Naive thymus-derived CD8-positive, alpha-beta T cell (primary cell): ENCODE data around the gene DCTN1. TPM values are rescaled to one million over a fixed set of nuclear protein-coding genes. Genes with fewer than 3 reads are reported as not detected.

Source experiments
- ATAC-seq, 2 donors: fragments of 150-1000 bp; cut with Tn5 transposase in 1 of 2; sonication (Bioruptor Pico), chemical (Tn5 transposase) in 1 of 2; 1 replicate in 1 of 2; 2 replicates in 1 of 2; pipeline ENCODE4 v1.10.0; 2021; ENCODE audit warnings: mild to moderate bottlenecking in 2 of 2, moderate library complexity in 2 of 2
- POLR2A ChIA-PET: fragments of 350-600 bp; sonication (Branson Sonifier 250); formaldehyde crosslinking; loops from one replicate; lab custom pipeline; 2021; ENCODE audit warnings: antibody characterized with exemption; lab: Charles Lee
- DNase-seq, 10 donors: peaks; one replicate each; pipeline versions ENCODE4 v3.0.0 to v3.0.0-alpha.2; 2020 to 2022
- H3K27ac Mint-ChIP-seq, 10 donors: one replicate each; pipeline ENCODE4 v1.8.0; 2020 to 2022; ENCODE audit warnings: mild to moderate bottlenecking in 10 of 10, mixed read lengths in 10 of 10, moderate library complexity in 4 of 10, inconsistent platforms in 1 of 10
- H3K27me3 Mint-ChIP-seq, 5 donors: one replicate each; pipeline ENCODE4 v1.8.0; 2021 to 2022; ENCODE audit warnings: mixed read lengths in 5 of 5
- H3K36me3 Mint-ChIP-seq, 3 donors: one replicate each; pipeline ENCODE4 v1.8.0; 2020 to 2022; ENCODE audit warnings: mixed read lengths in 3 of 3, mild to moderate bottlenecking in 2 of 3, inconsistent platforms in 1 of 3
- H3K4me1 Mint-ChIP-seq, 4 donors: one replicate each; pipeline ENCODE4 v1.8.0; 2021 to 2022; ENCODE audit warnings: mixed read lengths in 4 of 4
- H3K4me3 Mint-ChIP-seq, 10 donors: one replicate each; pipeline ENCODE4 v1.8.0; 2020 to 2022; ENCODE audit warnings: mild to moderate bottlenecking in 10 of 10, mixed read lengths in 10 of 10, moderate library complexity in 6 of 10, inconsistent platforms in 1 of 10
- H3K9me3 Mint-ChIP-seq, 9 donors: one replicate each; pipeline ENCODE4 v1.8.0; 2020 to 2022; ENCODE audit warnings: mixed read lengths in 9 of 9, mild to moderate bottlenecking in 3 of 9, inconsistent platforms in 1 of 9, moderate library complexity in 1 of 9
- polyA plus RNA-seq, 3 donors: library from polyadenylated mRNA; unstranded; fragments of 300-500 nt; fragmentation: Illumina TruSeq; gene quantifications; one replicate each; pipeline ENCODE4 v1.2.3, GENCODE V29; 2021
- total RNA-seq, 8 experiments: library from RNA in 2 of 8; stranded (reverse) in 2 of 8; gene quantifications; one replicate each; pipeline ENCODE4 v1.2.3 and lab custom pipeline; 2021 to 2026

The DCTN1 gene
- total and polyA plus RNA-seq, 5 experiments from 2014 or later: 55.0 to 108 (median 80.1) TPM

- Mint-ChIP-seq H3K9me3 (no peaks in the 10 kb centered on the region), H3K4me1 (peaks cover 0 to 3% (median 1%) of the 10 kb centered on the region in 4 donors), H3K27ac (no peak overlapping the region), H3K27me3 (peaks cover 0 to 10% (median 6%) of the 10 kb centered on the region in 5 donors), H3K4me3 (no peak overlapping the region), H3K36me3 (no peaks in the 10 kb centered on the region)
- ATAC-seq: no peak
- no peak for DNase-seq
- POLR2A ChIA-PET: interaction anchor here (0.7 kb wide), 1 partner anchor 10 kb away, joined by 3 read pairs; no protein-coding TSS in a partner anchor
Observed at GRCh38 chr2:74407682-74408081, 27.6 kb upstream of the DCTN1 start.

- Mint-ChIP-seq H3K36me3 (no peaks in the 10 kb centered on the region), H3K4me3 (no peak overlapping the region), H3K27ac (no peak overlapping the region), H3K9me3 (no peaks in the 10 kb centered on the region), H3K27me3 (peaks cover 0 to 10% (median 6%) of the 10 kb centered on the region in 5 donors), H3K4me1 (no peaks in the 10 kb centered on the region)
- POLR2A ChIA-PET: no interaction called here
- peak in 1 of 2 donors; percentile 35 for ATAC-seq
- no peak for DNase-seq
Observed at GRCh38 chr2:74406035-74406434, 25.9 kb upstream of the DCTN1 start.

GRCh38 chr2:74401891-74402290 lies 21.8 kb upstream of the DCTN1 start:
- ATAC-seq (no peak), DNase-seq (no peak)
- no peaks in the 10 kb centered on the region for H3K36me3 Mint-ChIP-seq
- H3K27ac Mint-ChIP-seq: no peak overlapping the region
- H3K4me1 Mint-ChIP-seq: peaks cover 0 to 7% (median 2%) of the 10 kb centered on the region in 4 donors
- no peak overlapping the region for H3K4me3 Mint-ChIP-seq
- H3K9me3 Mint-ChIP-seq: no peaks in the 10 kb centered on the region
- H3K27me3 Mint-ChIP-seq: peaks cover 0 to 3% (median 0%) of the 10 kb centered on the region in 5 donors
- POLR2A ChIA-PET: no interaction called here

GRCh38 chr2:74399785-74400184 lies 19.7 kb upstream of the DCTN1 start:
- Mint-ChIP-seq H3K36me3 (no peaks in the 10 kb centered on the region), H3K4me3 (no peak overlapping the region), H3K4me1 (peaks cover 0 to 7% (median 2%) of the 10 kb centered on the region in 4 donors), H3K27ac (peak overlapping the region in 2 of 10 donors; percentile 2 to 11), H3K9me3 (no peaks in the 10 kb centered on the region), H3K27me3 (peaks cover 0 to 3% (median 0%) of the 10 kb centered on the region in 5 donors)
- ATAC-seq: peak; percentile 74 to 75
- DNase-seq: peak in 3 of 10 donors; percentile 40 to 45 (median 42)
- POLR2A ChIA-PET: interaction anchor here (0.6 kb wide), 1 partner anchor 18 kb away, joined by 11 read pairs; no protein-coding TSS in a partner anchor

GRCh38 chr2:74396149-74396548 lies 16.0 kb upstream of the DCTN1 start:
- H3K36me3 Mint-ChIP-seq: no peaks in the 10 kb centered on the region
- no peaks in the 10 kb centered on the region for H3K9me3 Mint-ChIP-seq
- no peak for DNase-seq
- no peak overlapping the region for H3K4me3 Mint-ChIP-seq
- H3K27me3 Mint-ChIP-seq: peaks cover 0 to 8% (median 1%) of the 10 kb centered on the region in 5 donors
- peaks cover 2 to 11% (median 7%) of the 10 kb centered on the region in 4 donors for H3K4me1 Mint-ChIP-seq
- POLR2A ChIA-PET: no interaction called here
- H3K27ac Mint-ChIP-seq: no peak overlapping the region
- no peak for ATAC-seq

DNA sequence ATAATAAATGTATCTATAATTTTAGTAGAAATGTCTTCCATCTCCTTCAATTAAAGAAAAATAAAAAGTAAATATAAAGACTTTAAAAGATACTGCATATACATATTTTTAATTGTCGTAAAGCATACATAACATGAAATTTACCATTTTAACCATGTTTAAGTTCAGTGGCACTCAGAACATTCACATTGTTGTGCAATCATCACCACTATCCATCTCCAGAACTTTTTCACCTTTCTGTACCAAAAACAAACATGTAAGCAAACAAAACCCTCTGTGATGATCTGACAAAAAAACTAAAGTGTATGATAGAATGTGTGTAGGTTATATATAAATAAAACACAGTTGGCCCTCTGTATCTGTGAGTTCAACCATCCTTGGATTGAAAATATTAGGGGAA lies 13.4 kb upstream of the DCTN1 start:
- DNase-seq (no peak), ATAC-seq (no peak)
- H3K27ac Mint-ChIP-seq: no peak overlapping the region
- H3K27me3 Mint-ChIP-seq: peaks cover 0 to 5% (median 1%) of the 10 kb centered on the region in 5 donors
- H3K4me3 Mint-ChIP-seq: no peak overlapping the region
- peaks cover 4 to 9% (median 5%) of the 10 kb centered on the region in 4 donors for H3K4me1 Mint-ChIP-seq
- POLR2A ChIA-PET: no interaction called here
- H3K9me3 Mint-ChIP-seq: no peaks in the 10 kb centered on the region
- no peaks in the 10 kb centered on the region for H3K36me3 Mint-ChIP-seq

GRCh38 chr2:74392449-74392743 lies 12.3 kb upstream of the DCTN1 start:
- H3K4me1 Mint-ChIP-seq: peaks cover 4 to 9% (median 5%) of the 10 kb centered on the region in 4 donors
- ATAC-seq (no peak), DNase-seq (no peak)
- H3K36me3 Mint-ChIP-seq: no peaks in the 10 kb centered on the region
- POLR2A ChIA-PET: interaction anchor here (0.6 to 3.8 kb wide), 9 partner anchors 9 to 214 kb away, joined by 3 to 20 read pairs (median 6); partner anchors contain the start of genes C2orf81, INO80B, MOB1A and MTHFD2
- H3K9me3 Mint-ChIP-seq: no peaks in the 10 kb centered on the region
- peaks cover 0 to 5% (median 1%) of the 10 kb centered on the region in 5 donors for H3K27me3 Mint-ChIP-seq
- H3K27ac Mint-ChIP-seq: peak overlapping the region in 8 of 10 donors; percentile 99 to 100 (median 100)
- H3K4me3 Mint-ChIP-seq: peak overlapping the region in 2 of 10 donors; percentile 99

GRCh38 chr2:74391580-74392448 lies 11.7 kb upstream of the DCTN1 start:
- H3K4me1 Mint-ChIP-seq: peaks cover 4 to 9% (median 5%) of the 10 kb centered on the region in 4 donors
- H3K4me3 Mint-ChIP-seq: peak overlapping the region in 3 of 10 donors; percentile 94 to 99 (median 99)
- peaks cover 0 to 5% (median 1%) of the 10 kb centered on the region in 5 donors for H3K27me3 Mint-ChIP-seq
- ATAC-seq: peak; percentile 85 to 92
- H3K27ac Mint-ChIP-seq: peak overlapping the region in 9 of 10 donors; percentile 99 to 100 (median 100)
- no peaks in the 10 kb centered on the region for H3K9me3 Mint-ChIP-seq
- POLR2A ChIA-PET: interaction anchor here (0.6 to 3.8 kb wide), 13 partner anchors 9 to 271 kb away, joined by 3 to 20 read pairs (median 4); partner anchors contain the start of genes BOLA3, C2orf81, INO80B and MOB1A
- no peaks in the 10 kb centered on the region for H3K36me3 Mint-ChIP-seq
- peak; percentile 86 to 99 (median 96) for DNase-seq

GRCh38 chr2:74391209-74391579 lies 11.1 kb upstream of the DCTN1 start:
- H3K4me1 Mint-ChIP-seq: peaks cover 4 to 9% (median 5%) of the 10 kb centered on the region in 4 donors
- H3K27me3 Mint-ChIP-seq: peaks cover 0 to 5% (median 1%) of the 10 kb centered on the region in 5 donors

GRCh38 chr2:74390606-74391005 lies 10.5 kb upstream of the DCTN1 start:
- Mint-ChIP-seq H3K27ac (peak overlapping the region in 4 of 10 donors; percentile 22 to 92 (median 30)), H3K9me3 (no peaks in the 10 kb centered on the region), H3K4me1 (peaks cover 4 to 9% (median 5%) of the 10 kb centered on the region in 4 donors), H3K36me3 (no peaks in the 10 kb centered on the region), H3K4me3 (peak overlapping the region in 3 of 10 donors; percentile 78 to 99 (median 94)), H3K27me3 (peaks cover 0 to 5% (median 1%) of the 10 kb centered on the region in 5 donors)
- no peak for ATAC-seq
- POLR2A ChIA-PET: interaction anchor here (0.6 to 3.8 kb wide), 10 partner anchors 9 to 243 kb away, joined by 3 to 20 read pairs (median 4); partner anchors contain the start of genes BOLA3, C2orf81, MOB1A and MRPL53
- DNase-seq: no peak

More at GRCh38 chr2:74391209-74391579, 11.1 kb upstream of the DCTN1 start:
- ATAC-seq (peak in 1 of 2 donors; percentile 50), DNase-seq (no peak)
- H3K27ac Mint-ChIP-seq: peak overlapping the region in 9 of 10 donors; percentile 92 to 100 (median 100)
- H3K9me3 Mint-ChIP-seq: no peaks in the 10 kb centered on the region
- H3K36me3 Mint-ChIP-seq: no peaks in the 10 kb centered on the region
- POLR2A ChIA-PET: interaction anchor here (0.6 to 3.8 kb wide), 13 partner anchors 9 to 271 kb away, joined by 3 to 20 read pairs (median 4); partner anchors contain the start of genes BOLA3, C2orf81, INO80B and MOB1A
- peak overlapping the region in 3 of 10 donors; percentile 94 to 99 (median 99) for H3K4me3 Mint-ChIP-seq

DNA sequence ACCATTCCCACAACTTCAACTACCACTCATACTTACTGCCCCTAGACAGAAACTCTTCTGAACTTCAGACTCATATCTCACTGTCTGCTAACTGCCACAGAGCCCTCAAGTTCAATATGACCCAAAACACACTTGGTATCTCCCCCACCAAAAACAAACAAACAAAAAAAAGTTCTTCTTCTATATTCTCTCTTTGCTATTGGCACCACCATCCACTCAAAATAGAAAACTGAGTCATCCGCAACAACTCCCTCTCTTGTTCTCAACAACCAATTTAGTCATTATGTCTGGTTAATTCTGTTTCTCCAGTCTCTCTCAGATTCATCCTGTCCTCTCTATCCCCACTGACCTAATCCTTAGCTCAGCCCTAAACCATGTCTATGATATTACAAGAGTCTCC lies 7.2 kb upstream of the DCTN1 start:
- ATAC-seq (no peak), DNase-seq (no peak)
- no peak overlapping the region for H3K27ac Mint-ChIP-seq
- H3K4me3 Mint-ChIP-seq: no peak overlapping the region
- POLR2A ChIA-PET: no interaction called here
- H3K9me3 Mint-ChIP-seq: no peaks in the 10 kb centered on the region
- H3K4me1 Mint-ChIP-seq: peaks cover 7 to 20% (median 12%) of the 10 kb centered on the region in 4 donors
- H3K36me3 Mint-ChIP-seq: peaks cover 0 to 11% (median 0%) of the 10 kb centered on the region in 3 donors
- no peaks in the 10 kb centered on the region for H3K27me3 Mint-ChIP-seq

GRCh38 chr2:74385396-74385795 lies 5.3 kb upstream of the DCTN1 start:
- Mint-ChIP-seq H3K4me1 (peaks cover 14 to 28% (median 20%) of the 10 kb centered on the region in 4 donors), H3K4me3 (no peak overlapping the region), H3K27ac (no peak overlapping the region), H3K36me3 (peaks cover 0 to 15% (median 0%) of the 10 kb centered on the region in 3 donors), H3K9me3 (no peaks in the 10 kb centered on the region), H3K27me3 (no peaks in the 10 kb centered on the region)
- POLR2A ChIA-PET: no interaction called here
- ATAC-seq (no peak), DNase-seq (no peak)
